HG02840 (cell line): Measurements from ENCODE around the gene CSRNP3.
A peak's percentile ranks its signal among the peaks of the same experiment; 100 is the strongest.

Experiments
- ATAC-seq: cut with Tn5 transposase; IDR thresholded peaks from one replicate; pipeline ENCODE4 v1.9.1; 2021; ENCODE audit warnings: mild to moderate bottlenecking, moderate library complexity, moderate number of reproducible peaks; ENCODE audit not compliant: unreplicated experiment, low FRiP score

Gene CSRNP3

DNA sequence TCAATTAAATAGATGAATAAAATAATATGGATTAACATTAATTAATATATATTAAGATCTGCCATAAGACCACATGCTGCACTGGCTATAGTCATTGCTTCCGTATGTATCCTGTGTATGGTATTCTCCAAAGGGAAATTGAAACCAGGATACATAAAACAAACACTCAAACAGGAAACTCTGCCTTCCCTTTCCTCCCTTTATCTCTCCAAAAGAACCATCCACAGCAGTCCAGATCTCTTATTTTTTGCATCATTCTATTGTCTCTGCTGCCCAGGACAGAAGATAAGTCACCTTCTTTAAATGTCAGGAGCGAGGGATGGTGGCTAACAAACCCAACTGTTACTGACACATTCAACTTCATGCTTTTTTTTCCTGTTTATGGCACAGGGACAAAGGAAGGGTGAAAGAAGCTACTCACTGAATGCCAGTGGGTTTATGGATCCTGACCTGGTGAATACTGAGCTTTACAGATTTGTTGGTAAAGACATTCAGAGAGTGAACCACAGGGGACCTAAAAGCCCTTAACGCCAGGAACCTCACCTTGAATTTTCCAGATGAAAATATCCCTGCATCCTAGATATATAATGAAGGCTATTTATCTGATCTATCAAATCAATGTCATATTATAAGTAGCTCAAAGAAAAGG is 67.5 kb downstream of the CSRNP3 start:
- no peak for ATAC-seq

DNA sequence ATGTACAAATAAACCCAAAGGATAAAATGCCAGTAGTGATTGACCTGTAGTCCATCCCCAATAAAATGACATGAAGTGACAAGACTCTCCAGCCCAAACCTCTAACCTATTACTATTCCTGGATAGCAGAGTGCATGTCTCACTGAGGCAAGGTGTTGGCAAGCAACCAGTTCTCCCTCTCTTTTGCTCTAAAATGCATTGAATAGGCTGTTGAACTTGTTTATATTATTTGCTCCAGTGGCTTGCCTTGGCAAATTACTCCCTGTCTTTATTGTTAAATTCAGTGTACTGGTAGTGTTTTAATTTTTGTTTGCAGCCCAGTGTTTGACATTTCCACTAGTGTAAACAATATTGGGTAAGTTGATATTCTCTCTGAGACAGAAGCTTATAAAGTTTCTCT is 70.5 kb downstream of the CSRNP3 start:
- ATAC-seq, result no peak

DNA sequence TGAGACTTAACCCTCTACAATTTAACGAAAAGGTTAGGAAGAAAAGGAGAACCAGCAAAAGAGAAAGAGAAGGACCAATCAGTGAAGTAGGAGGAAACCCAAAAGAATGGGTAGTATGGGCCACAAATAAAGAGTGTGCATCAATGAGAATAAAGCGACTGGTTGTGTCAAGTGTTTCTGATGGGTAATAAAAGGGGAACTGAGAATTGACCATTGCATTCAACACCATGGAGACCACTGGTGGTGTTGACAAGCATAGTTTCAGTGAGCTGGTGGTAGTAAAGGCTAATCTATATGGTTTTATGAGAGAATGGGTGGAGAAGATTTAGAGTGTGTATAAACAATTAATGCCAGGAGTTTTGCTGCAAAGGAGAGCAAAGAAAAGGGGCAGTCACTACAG is 75.4 kb downstream of the CSRNP3 start:
- ATAC-seq, result peak; percentile 79

DNA sequence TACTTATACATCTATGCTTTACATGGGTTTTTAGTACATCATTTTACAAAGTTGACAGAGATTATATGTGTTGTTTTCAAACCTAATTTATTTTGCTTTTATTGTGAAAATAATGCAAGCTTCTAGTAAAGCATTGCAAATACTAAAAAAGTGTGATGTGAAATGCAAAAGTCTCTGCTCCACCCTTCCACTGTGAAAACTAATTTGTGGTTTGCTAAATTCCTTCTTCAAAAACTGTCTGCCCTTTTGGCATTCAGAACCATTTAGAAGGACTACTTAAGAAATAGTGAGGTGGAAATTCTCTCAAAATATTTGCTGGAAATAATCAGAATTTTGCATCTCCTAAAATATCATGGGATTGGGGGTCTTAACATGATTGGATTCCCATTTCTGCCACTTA is 78.4 kb downstream of the CSRNP3 start:
- no peak for ATAC-seq

DNA sequence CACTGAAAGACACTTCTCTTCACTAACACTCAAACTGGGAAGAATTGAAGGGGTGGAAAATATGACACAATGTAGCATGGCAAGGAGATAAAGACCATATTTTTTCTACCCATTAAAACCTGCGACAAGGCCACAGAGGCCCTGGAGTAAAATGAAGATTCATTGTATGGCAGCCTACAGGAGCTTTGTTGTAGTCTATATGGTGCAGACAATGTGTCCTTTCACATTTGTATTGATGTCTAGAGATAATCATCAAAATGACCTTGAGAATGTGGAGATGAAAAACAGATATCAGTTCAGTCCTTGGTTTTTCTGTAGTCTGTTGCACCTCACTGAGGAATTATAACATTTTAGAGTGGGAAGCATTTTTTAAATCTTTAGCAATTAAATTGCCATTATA is 80.1 kb downstream of the CSRNP3 start:
- no peak for ATAC-seq

DNA sequence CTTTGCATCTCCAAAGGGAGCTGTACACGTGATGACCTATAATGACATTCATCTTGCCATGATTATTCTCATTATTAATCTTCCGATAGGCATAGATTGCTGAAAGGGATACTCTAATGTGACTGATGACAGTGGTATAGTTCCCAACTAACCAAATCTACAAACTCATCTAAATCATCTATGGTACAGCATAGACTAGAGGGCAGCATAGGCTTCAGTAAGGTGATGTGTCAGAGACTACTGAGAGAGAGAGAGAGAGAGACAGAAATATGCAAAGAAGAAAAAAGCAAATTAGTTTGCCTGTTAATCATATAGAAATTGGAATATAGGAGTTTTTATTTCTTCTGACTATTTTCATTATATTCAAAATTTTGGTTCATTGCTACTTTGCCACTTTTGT is 89.3 kb downstream of the CSRNP3 start:
- ATAC-seq, result no peak

DNA sequence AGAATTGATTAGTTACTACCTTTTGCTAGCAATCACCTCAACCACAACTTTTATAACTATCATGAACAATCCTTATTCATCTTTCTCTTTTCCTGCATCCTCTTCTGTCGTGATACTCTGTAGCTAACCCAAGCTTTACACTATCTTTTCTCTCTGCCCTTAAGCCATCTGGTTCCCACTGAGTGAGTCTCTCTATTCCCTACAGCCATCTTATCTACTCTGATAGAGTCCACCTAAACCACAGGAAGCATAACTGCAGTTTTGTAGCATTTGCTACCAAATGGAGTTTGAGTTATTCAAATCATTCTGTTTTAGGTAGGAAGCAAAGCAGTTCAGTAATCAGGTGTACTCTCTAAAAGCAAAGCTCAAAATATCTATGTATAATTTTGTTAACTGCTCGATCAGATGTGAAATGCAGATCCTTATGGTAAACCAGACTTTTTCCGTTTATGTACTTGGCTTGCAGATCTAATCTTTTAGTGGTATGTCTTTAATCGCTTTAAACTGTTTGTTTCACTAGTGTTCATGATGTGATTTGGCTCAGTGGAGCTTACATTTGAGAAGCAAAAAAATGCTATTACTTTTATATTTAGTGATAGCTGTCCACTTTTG is 91.0 kb downstream of the CSRNP3 start:
- no peak for ATAC-seq

DNA sequence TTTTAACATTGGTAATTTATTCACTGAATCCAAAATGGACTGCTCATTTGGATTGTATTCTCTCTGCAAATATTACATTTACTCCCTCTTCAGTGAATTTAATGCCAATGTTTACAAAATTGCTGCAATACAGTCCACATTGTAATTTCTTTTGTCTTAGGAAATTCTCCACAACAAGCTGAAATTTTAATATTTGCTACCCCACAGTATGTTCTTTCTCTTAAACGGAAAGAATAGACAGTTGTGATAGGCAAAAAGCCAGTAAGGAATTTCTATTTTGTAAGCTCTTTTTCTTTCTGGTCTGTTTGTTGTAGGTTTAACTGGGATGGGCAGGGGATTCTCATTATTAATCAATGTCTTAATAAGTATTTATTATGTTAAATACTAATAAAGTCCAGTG is 92.0 kb downstream of the CSRNP3 start:
- no peak for ATAC-seq

DNA sequence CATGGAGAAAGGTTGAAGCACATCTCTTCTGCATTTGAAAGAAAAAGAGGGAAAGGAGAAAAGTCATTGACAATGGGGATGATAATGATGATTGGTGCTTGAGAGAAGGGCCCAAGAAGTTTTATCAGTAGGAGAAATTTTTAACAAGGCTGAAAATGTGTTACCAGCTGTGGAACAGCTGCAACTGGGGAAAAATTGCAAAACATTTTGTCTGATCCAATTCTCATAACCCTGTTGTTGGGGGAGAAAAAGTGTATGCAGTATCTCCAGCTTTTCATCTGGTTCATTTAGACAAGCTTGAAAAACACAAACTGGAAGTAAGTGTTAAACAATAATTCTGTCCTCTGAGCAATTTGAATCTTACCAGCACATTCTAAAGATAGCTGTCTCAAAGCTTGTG is 92.7 kb downstream of the CSRNP3 start:
- ATAC-seq, result no peak

DNA sequence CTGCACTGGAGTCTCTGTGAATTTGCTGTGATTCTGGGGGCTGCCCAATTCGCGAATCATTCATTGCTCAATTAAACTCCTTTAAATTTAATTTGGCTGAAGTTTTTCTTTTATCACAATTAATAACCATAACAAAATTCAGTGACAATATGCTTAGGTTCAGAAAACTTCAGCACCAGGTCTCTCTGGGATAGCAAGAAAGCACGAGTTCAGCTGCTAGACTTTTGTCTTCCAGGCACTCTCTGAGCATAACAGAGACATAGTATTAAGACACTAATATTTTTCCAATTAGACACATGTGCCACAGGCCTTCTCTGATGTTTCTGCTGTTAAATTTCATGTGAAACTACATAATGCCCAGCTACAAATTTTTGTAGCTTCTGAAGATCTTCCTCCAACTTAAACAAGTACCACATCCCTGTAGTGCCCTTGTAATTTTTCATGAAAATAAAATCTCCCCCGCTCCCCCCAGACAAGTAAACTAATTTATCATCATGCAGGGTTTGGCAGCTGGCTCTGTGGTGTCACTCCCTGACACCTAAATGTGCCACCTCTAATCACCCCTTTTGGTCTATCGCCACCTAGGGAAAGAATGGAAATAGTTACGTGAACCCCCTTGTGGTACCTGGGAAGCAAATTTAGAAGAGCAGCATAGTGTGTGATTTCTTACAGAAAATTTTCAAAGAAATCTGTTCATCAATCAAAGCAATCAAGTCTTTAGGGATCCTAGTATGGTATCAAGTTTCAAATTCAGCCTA is 94.1 kb downstream of the CSRNP3 start:
- no peak for ATAC-seq

DNA sequence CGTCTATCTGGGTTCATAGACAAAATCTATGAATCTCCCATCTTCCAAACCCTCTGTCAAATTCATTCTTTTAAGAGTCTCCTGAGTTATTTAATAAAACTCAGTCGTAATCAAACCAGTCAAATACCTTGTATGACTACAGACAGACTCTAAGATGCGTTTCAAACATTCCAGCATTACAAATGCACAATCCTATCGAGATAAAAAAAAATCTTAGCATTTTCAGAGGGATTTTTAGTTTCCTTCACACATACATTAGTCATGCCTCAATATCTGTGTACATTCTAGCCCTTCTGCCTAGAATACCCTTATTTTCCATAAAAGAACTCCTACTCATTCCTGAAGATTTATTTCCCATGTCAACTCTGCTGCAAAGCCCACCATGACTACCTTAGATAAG is 96.5 kb downstream of the CSRNP3 start:
- ATAC-seq, result no peak

DNA sequence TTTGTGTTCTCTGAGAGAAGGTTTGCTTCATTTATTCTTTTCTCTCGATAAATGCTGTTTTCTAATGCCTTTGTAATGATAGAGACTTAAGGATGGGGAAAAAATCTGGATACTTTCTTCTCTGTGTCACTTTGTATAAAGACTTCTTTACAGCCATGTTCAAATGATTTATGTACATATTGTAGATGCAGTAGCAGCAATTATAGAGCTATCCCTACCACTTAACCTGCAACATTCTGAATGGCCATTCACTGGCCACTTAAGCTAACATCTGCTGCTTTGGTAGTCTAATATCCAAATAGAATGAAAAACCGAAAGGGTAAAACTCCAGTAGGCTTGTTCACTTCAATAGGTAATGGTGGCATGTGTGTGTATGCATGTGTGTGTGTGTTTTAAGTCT is 97.8 kb downstream of the CSRNP3 start:
- no peak for ATAC-seq

DNA sequence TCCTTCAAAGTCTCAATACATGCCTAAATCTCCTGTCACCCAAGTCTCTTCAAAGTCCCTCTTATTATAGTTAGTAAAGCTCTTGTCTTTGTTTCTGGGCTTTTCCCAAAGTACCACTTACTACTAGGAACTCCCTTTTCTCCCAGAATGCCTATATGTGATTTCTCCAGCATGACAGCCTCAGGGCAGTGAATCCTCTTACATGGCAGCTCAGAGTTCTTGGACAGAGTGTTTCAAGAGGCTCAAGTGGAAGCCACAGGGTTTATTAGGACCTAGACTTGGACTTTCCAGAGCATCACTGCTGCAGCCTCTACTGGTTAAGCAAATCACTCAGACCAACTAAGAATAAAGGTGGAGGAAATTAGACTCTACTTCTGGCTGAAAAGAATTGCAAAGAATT is 98.9 kb downstream of the CSRNP3 start:
- ATAC-seq, result no peak

DNA sequence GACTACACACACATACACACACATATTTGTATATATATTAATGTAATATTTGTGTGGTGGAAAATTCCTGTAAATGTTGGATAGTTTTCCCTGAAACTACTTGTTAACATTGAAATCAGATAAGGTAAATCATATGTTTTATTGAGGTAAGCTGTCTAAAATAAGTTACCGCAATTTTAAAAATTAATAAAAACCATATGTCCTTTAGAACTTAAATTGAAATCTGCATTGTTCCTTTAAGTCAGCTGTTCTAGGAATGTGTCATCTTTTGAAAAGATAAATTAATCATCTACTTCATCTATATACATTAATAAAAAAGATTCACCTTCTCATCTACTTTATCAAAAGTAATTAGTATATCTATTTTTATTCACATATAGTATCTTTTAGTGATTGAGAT is 102.0 kb downstream of the CSRNP3 start:
- no peak for ATAC-seq

DNA sequence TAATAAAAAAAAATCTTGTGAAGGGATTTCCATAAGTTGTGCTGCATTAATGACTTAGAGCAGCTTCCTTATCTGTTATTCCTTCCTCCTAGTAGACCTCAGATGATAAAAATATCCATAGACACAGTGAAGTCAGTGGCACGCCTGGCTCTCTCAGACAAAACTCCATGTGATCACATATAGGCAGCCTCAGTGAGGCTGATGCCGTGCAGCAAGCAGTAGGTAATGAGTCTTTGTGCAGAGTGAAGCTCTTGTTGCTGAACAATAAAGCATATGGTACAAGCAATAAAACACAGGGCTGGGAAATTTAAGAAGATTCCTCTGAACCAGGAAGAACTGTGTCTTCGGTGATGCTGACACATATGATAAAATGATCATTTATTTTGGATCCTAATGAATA is 102.7 kb downstream of the CSRNP3 start:
- no peak for ATAC-seq

DNA sequence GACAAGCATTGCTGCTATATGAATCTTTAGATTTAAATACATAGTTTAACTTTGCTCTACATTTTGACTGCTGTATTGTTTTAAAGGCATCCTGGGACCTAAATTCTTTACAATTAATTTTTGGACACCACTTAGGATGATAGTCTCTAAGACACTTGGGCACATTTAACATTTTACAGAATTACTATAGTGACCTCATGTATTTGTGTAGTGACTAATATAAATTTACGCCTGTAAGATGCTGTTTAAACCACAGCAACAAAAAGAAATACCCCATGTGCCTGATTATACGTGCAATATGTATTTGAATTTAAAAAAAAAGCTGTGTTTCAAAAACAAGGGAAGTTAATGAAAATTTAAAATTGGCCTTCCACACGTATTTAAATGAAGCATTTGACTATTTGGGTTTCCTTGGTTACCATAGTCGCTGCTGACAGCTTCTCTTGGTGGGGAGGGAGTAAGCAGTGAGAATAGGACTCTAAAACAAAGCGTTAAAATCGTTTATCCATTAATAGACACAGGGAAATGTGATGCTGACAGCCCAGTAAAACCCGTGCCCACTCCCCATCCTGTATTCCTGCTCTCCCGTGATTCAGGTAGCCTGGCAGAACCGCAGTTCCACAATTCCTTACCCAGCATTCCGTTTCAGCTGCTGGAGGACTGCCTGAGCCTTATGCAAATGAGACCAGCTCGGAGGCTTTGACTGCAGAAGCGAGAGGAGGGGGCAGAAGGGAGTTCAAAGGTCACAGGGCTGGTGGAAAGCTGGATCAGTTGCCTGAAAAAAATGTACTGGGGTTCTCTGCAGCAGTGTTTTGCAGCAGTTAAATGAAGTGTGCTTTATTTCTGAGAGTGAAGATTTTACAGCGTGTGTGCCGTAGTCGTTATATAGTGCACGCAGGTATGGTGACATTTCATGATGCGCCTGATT is 104.3 kb downstream of the CSRNP3 start:
- ATAC-seq, result no peak

DNA sequence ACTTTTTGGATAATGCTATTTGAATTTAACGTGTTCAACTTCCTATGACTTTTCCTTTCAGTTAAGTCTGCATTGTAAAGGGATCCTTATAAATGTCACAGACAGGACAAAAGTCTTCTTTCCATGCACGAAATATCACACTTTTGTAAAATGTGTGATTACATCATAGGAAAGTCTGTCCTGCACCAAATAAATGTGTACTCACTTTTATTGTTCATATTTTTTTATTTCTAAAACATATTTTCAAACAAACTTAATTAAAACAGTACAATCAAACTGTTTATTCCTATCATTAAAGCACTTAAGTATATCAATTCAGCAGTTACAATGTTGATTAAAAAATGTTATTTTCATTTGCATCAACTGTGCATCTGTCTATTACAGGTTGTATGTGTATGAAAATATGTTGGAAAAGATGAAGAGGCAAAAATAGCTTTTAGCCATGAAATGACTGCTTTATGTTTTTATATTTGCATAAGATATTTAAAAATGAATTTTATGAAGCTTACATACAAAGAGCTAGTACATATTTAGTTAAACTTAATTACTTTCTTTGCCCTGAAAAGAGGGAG is 105.6 kb downstream of the CSRNP3 start:
- ATAC-seq, result no peak

DNA sequence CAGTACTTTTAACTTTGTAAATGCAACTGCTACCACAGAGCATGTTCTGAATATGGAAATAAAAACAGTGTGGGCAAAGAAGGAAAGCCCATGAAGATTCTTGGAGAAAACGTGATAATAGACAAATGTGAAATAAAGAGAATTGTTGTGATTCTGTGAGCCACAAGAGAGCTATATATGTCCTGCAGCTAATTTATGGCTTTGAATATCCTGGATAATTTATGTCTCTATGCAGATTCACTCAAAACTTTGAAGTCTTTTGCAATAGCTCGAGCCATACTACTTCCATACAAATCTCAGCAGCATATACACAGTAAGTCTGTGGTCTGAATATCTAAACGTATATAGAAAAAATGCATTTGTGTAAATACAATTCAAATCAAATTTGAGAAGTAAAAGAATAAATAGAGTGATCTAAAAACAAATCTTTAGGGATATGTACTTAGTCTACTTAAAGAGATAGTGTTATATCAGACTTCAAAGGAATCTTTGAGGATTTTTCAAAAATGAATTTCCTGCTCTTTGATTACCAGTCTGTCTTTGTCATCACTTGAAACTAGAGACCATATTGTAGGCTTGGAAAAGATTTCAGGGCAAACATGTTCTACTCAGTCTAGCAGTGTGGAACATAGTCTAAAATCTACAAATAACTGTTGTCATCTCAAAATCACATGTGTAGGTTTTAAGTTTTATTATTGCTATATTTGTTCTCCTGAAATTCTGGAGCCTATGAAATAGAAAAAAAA is 107.1 kb downstream of the CSRNP3 start:
- no peak for ATAC-seq

DNA sequence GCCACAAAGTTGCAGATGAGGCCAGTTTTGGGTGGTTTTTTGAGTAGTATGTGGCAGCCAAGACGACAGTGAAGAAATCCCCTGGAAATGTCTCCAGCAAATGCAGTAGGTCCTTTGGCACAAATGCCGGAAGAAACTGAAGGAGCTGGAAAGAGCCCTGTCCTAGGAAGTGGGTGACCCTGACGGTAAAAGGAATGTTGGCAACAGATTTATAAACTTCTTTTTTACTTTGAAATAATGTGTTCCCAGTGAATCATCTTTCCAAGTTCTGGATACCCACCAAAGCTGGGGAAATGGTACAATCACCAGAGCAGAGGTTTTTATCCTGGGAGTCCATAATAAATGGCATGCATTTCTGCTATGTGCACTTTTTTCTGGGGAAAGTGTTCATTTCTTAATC is 112.9 kb downstream of the CSRNP3 start:
- ATAC-seq, result no peak
